ENCODE data around the gene TNF. TPM values are rescaled to one million over a fixed set of nuclear protein-coding genes. Genes with fewer than 3 reads are reported as not detected.

TNF gene
- total RNA-seq, 1 donor from 2014 or later, result 14.2 TPM

DNA sequence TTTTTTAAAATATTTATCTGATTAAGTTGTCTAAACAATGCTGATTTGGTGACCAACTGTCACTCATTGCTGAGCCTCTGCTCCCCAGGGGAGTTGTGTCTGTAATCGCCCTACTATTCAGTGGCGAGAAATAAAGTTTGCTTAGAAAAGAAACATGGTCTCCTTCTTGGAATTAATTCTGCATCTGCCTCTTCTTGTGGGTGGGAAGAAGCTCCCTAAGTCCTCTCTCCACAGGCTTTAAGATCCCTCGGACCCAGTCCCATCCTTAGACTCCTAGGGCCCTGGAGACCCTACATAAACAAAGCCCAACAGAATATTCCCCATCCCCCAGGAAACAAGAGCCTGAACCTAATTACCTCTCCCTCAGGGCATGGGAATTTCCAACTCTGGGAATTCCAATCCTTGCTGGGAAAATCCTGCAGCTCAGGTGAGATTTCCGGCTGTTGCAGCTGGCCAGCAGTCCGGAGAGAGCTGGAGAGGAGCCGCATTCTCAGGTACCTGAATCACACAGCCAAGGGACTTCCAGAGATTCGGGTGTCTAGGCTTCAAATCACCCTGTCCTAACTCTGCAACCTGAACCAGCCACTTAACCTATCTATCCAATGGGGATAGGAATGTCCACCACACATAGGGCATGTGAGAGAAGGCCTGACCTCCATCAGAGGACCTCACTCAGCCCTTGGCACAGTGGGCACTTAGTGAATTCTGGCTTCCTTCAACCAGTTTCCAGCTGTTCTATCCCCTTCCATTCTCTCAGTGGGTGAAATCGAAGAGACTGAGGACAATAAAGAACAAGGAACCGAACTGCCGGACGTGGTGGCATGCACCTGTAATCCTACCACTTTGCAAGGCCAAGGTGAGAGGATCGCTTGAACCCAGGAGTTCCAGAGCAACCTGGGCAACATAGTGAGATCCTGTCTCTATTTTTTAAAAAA, 3.1 kb downstream of the TNF start:
- no peak for TF ChIP-seq CTCF (conservative IDR thresholded peaks at IDR 0.05; ENCODE audit: low read depth, low read length)
- no peak overlapping the region for H3K4me3 ChIP-seq (ENCODE audit: low read depth, low read length)
- peak; percentile 91 for DNase-seq (ENCODE audit: low read depth)

GRCh38 chr6:31579119-31579505, 3.7 kb downstream of the TNF start:
- TF ChIP-seq CTCF (conservative IDR thresholded peaks at IDR 0.05; ENCODE audit: low read depth, low read length), result no peak

GRCh38 chr6:31579546-31580437, 4.4 kb downstream of the TNF start:
- H3K4me3 ChIP-seq (ENCODE audit: low read depth, low read length), result no peak overlapping the region
- TF ChIP-seq CTCF (conservative IDR thresholded peaks at IDR 0.05; ENCODE audit: low read depth, low read length), result no peak
- DNase-seq (ENCODE audit: low read depth), result no peak

More at GRCh38 chr6:31579119-31579505, 3.7 kb downstream of the TNF start:
- no peak for DNase-seq (ENCODE audit: low read depth)
- H3K4me3 ChIP-seq (ENCODE audit: low read depth, low read length), result no peak overlapping the region

GRCh38 chr6:31580438-31580740, 5.0 kb downstream of the TNF start:
- no peak for TF ChIP-seq CTCF (conservative IDR thresholded peaks at IDR 0.05; ENCODE audit: low read depth, low read length)
- DNase-seq (ENCODE audit: low read depth), result no peak
- H3K4me3 ChIP-seq (ENCODE audit: low read depth, low read length), result peak overlapping the region; percentile 98

GRCh38 chr6:31580807-31581433, 5.6 kb downstream of the TNF start:
- peak overlapping the region; percentile 98 for H3K4me3 ChIP-seq (ENCODE audit: low read depth, low read length)
- DNase-seq (ENCODE audit: low read depth), result no peak
- peak; percentile 79 for TF ChIP-seq CTCF (conservative IDR thresholded peaks at IDR 0.05; ENCODE audit: low read depth, low read length)

DNA sequence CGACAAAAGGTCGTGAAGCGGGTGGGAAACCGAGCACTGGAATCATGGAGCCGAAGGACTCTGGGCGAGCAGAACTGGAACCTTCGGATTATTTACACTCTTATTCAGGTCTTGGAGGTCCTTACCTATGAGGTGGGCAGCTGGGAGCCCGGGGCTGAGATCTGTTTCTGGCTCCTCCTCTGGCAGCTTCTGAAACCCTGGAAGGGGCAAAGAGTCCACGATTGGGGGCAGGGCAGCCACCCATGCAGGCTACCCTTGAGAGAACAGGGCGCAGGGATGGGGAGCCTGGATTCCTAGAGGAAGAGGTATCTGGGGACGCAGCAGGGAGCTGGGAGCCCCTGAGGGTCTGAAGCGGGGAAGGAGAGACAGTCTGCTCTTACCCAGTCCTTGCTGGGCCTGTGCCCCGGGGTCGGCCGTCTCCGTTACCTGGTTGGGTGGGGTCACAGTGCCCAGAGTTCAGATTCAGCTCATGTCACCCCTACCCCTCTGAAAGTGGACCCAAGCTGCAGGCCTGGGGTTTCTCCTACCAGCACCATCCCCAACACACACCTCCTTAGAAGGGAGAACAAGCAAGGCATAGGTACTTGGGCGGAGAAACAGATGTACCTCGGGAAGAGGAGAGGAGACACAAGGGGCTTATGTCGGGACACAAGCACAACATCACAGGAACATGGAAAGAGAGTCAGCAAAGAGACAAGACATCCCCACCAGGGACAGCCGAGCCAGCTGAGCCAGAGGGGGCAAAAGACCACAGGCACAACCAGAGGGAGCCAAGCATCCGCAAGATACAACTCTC, 6.3 kb downstream of the TNF start:
- no peak for TF ChIP-seq CTCF (conservative IDR thresholded peaks at IDR 0.05; ENCODE audit: low read depth, low read length)
- H3K4me3 ChIP-seq (ENCODE audit: low read depth, low read length), result peak overlapping the region; percentile 98
- DNase-seq (ENCODE audit: low read depth), result no peak
